ENCODE data around the gene IQSEC1.

The IQSEC1 gene

DNA sequence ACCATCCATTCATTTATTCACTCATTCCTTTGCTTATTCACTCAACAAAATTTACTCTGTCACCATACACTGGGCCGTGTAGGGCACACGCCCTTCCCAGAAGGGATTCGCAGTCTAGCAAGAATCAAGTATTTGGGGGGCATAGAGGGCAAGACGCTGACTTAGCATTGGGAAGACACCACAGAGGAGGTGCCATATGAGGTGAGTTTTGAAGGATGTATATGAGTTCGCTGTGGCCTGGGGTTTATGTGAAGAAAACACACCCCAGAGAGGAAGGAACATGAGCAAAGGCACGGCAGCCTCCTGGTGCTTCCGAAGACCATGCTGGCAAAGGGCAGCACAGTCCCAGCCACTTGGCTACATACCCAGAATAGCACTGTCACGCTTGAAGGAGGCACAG is 23.1 kb upstream of the IQSEC1 start:
- Mint-ChIP-seq H3K27ac (no peak overlapping the region), H3K4me1 (peaks cover 34% of the 10 kb centered on the region), H3K9me3 (no peaks in the 10 kb centered on the region), H3K36me3 (ENCODE audit: low read depth) (no peaks in the 10 kb centered on the region), H3K4me3 (no peak overlapping the region), H3K27me3 (ENCODE audit: low read depth, poor library complexity) (peaks cover 18% of the 10 kb centered on the region)
- TF ChIP-seq, protein P1, sequence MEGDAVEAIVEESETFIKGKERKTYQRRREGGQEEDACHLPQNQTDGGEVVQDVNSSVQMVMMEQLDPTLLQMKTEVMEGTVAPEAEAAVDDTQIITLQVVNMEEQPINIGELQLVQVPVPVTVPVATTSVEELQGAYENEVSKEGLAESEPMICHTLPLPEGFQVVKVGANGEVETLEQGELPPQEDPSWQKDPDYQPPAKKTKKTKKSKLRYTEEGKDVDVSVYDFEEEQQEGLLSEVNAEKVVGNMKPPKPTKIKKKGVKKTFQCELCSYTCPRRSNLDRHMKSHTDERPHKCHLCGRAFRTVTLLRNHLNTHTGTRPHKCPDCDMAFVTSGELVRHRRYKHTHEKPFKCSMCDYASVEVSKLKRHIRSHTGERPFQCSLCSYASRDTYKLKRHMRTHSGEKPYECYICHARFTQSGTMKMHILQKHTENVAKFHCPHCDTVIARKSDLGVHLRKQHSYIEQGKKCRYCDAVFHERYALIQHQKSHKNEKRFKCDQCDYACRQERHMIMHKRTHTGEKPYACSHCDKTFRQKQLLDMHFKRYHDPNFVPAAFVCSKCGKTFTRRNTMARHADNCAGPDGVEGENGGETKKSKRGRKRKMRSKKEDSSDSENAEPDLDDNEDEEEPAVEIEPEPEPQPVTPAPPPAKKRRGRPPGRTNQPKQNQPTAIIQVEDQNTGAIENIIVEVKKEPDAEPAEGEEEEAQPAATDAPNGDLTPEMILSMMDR (IDR thresholded peaks at IDR 0.05) = no peak
- no peak for DNase-seq

DNA sequence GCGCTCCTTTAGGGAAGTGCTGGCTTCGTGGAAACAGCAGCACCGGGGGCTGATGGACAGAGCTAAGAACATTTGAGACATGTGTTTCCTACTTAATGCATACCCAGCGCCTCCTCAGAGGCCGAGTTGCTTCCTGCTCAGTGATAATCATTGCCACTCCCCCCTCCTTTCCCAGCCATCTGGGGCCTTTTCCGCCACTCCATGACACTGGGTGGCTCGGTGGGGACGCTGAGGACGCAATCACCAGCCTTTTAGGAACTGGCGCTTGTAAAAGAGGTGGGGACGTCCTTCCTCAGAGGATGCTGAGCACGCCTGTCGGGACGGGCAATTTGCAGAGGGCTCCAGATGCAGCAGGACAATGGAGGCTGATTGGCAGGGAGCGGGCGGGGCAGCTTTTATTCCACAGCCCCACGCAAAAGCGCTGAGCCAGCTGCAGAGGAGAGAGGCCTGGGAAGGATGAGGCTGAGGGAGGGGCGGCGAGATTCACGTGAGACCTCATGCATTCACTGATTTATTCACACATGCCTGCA is 22.2 kb upstream of the IQSEC1 start:
- Mint-ChIP-seq H3K9me3 (no peaks in the 10 kb centered on the region), H3K36me3 (ENCODE audit: low read depth) (no peaks in the 10 kb centered on the region), H3K4me3 (no peak overlapping the region), H3K4me1 (peaks cover 30% of the 10 kb centered on the region), H3K27ac (no peak overlapping the region), H3K27me3 (ENCODE audit: low read depth, poor library complexity) (peaks cover 17% of the 10 kb centered on the region)
- DNase-seq = no peak
- TF ChIP-seq, protein P1 (IDR thresholded peaks at IDR 0.05) = no peak

DNA sequence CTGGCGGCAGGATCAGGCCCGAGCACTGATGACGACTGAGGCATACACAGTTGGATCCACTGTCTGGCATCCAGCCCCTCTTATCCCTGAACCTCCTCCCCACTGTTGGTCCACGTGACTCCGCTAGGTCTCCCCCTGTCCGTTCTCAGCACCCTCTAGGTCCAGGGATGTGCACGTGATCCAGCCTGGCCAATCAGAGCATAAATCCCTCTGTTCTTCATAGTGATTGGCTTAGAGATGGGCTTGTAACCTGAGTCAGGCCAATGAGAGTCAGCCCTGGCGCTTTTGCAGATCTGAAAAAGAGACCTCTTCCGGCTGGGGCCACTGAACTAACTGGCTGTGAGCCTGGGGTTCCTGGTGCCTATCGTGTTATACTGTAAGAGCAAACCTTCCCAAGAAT is 20.5 kb upstream of the IQSEC1 start:
- no peak for DNase-seq
- Mint-ChIP-seq H3K4me3 (no peak overlapping the region), H3K4me1 (peaks cover 30% of the 10 kb centered on the region), H3K9me3 (no peaks in the 10 kb centered on the region), H3K36me3 (ENCODE audit: low read depth) (no peaks in the 10 kb centered on the region), H3K27me3 (ENCODE audit: low read depth, poor library complexity) (peaks cover 17% of the 10 kb centered on the region), H3K27ac (no peak overlapping the region)
- TF ChIP-seq, protein P1 (IDR thresholded peaks at IDR 0.05) = no peak

DNA sequence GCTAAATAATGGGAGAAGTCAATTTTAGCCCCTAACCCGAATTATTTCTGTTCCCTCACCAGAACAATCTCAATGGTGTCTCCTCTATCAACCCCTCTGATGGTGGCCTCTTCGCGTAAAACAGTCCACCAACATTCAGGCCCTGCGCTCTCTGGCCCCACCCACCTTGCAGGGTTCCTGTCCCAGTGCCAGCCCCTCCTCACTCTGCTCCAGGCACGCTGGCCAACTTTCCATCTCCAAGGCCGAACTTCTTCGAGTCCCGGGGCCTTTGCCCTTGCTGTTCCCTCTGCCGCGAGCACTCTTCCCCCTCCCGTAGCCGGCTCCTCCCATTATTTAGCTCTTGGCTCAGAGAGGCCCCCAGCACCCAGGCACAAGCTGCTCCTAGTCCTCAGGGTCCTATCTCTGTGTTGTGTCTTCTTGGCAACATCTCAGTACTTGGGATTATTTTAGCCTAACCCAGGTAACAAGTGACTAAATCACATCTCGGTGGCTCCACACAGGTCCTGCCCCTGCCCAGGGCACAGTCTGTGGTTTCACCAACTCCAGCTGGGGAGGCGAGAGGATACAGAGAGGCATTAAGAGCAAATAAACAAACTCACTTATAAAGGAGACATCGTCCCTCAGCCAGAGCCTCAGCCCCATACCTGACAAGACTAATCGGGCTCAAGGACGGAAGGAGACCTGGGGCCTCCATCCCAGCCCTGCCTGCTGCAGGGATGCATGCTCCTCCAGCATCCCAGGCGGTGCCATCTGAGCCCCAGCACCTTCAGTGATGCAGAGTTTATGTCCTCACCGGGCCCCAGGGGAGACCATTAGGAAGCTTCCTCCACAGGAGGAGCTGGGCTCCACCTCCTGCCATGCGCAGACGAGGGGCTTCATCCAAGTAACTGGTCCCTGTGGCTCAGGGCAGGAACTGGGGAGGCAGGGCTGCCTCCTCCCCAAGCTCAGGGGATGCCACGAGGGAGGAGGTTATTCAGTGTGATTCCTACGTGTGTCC is 19.7 kb upstream of the IQSEC1 start:
- H3K27ac Mint-ChIP-seq = no peak overlapping the region
- no peak overlapping the region for H3K4me3 Mint-ChIP-seq

GRCh38 chr3:13091898-13092611 is 18.8 kb upstream of the IQSEC1 start:
- TF ChIP-seq, protein P1 (IDR thresholded peaks at IDR 0.05) = peak; percentile 97
- no peaks in the 10 kb centered on the region for H3K9me3 Mint-ChIP-seq
- H3K27ac Mint-ChIP-seq = no peak overlapping the region
- H3K4me1 Mint-ChIP-seq = peaks cover 38% of the 10 kb centered on the region
- DNase-seq = peak; percentile 92
- H3K27me3 Mint-ChIP-seq (ENCODE audit: low read depth, poor library complexity) = peaks cover 17% of the 10 kb centered on the region
- no peaks in the 10 kb centered on the region for H3K36me3 Mint-ChIP-seq (ENCODE audit: low read depth)
- no peak overlapping the region for H3K4me3 Mint-ChIP-seq

More for the DNA sequence above, 19.7 kb upstream of the IQSEC1 start:
- H3K4me1 Mint-ChIP-seq = peaks cover 34% of the 10 kb centered on the region
- H3K27me3 Mint-ChIP-seq (ENCODE audit: low read depth, poor library complexity) = peaks cover 17% of the 10 kb centered on the region
- TF ChIP-seq, protein P1 (IDR thresholded peaks at IDR 0.05) = no peak
- no peaks in the 10 kb centered on the region for H3K9me3 Mint-ChIP-seq
- H3K36me3 Mint-ChIP-seq (ENCODE audit: low read depth) = no peaks in the 10 kb centered on the region
- DNase-seq = no peak

All from nephron progenitor cell (in vitro differentiated cells).